Coronary artery (tissue), 2 donors: Measurements from ENCODE around the gene SPSB1.

Experiments used
- DNase-seq: peaks from one replicate; pipeline ENCODE4 v3.0.0-alpha.2; 2017; ENCODE audit warnings: low spot score
- H3K27ac ChIP-seq, 2 donors: fragments of 200-600 bp; sonication (generic); one replicate each; pipeline ENCODE4 v1.5.1; 2016 to 2019
- H3K4me3 ChIP-seq: fragments of 200-600 bp; sonication (generic); 2 replicates; pipeline ENCODE4 v1.5.1; 2016; ENCODE audit warnings: mild to moderate bottlenecking, moderate library complexity
- TF ChIP-seq, protein P1 (sequence below): fragments of 200-600 bp; sonication (generic); IDR thresholded peaks from one replicate; pipeline ENCODE4 v1.5.1; 2019; ENCODE audit warnings: antibody characterized with exemption

Gene SPSB1

GRCh38 chr1:9271283-9271682 lies 21.4 kb upstream of the SPSB1 start:
- no peak overlapping the region for H3K4me3 ChIP-seq
- no peak for DNase-seq
- H3K27ac ChIP-seq: no peak overlapping the region
- TF ChIP-seq, protein P1, sequence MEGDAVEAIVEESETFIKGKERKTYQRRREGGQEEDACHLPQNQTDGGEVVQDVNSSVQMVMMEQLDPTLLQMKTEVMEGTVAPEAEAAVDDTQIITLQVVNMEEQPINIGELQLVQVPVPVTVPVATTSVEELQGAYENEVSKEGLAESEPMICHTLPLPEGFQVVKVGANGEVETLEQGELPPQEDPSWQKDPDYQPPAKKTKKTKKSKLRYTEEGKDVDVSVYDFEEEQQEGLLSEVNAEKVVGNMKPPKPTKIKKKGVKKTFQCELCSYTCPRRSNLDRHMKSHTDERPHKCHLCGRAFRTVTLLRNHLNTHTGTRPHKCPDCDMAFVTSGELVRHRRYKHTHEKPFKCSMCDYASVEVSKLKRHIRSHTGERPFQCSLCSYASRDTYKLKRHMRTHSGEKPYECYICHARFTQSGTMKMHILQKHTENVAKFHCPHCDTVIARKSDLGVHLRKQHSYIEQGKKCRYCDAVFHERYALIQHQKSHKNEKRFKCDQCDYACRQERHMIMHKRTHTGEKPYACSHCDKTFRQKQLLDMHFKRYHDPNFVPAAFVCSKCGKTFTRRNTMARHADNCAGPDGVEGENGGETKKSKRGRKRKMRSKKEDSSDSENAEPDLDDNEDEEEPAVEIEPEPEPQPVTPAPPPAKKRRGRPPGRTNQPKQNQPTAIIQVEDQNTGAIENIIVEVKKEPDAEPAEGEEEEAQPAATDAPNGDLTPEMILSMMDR: no peak

GRCh38 chr1:9271861-9272595 lies 20.7 kb upstream of the SPSB1 start:
- Histone ChIP-seq H3K4me3 (no peak overlapping the region), H3K27ac (no peak overlapping the region)
- DNase-seq: no peak
- TF ChIP-seq, protein P1: no peak

DNA sequence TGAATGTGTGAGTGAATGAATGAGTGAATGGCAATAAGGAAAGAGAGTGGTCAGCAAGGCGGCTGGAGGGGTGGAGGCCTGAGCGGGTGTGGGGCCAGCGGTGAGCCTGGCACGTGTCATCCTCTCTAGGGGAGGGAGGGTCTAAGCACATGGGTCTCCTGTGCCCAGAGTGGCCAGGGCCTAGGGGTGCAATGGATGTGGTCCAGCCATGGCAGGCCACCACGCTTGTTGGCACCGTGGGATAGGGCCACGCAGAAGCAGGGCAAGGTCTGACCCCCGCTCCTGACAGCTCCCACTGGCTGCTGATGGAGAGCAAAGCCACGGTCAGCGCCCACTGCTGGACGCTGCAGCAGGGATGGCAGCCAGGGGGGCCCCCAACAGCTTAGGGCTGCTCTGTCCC lies 19.5 kb upstream of the SPSB1 start:
- TF ChIP-seq, protein P1: no peak
- DNase-seq: no peak
- H3K4me3 ChIP-seq: no peak overlapping the region
- H3K27ac ChIP-seq: no peak overlapping the region

DNA sequence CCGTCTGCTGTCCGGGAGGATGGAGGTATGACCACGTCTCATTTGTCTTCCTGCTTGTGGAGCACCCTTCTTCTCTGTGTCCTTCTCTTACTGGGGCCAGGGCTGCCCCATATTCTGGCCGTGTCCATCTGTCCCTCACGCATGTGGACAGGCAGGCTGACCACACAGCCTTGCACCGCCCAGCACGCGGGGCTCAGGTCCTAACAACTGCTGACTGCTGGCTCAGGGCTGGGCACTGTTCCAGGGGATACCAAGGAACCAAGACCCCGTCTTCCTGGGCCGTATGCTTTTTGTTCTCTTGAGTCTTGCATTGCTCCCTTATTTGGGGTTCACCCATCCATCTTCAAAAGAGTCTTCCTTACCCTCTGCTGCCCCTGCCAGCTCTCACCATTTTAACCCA lies 17.5 kb upstream of the SPSB1 start:
- H3K4me3 ChIP-seq: no peak overlapping the region
- H3K27ac ChIP-seq: no peak overlapping the region
- DNase-seq: peak; percentile 68
- TF ChIP-seq, protein P1: no peak

DNA sequence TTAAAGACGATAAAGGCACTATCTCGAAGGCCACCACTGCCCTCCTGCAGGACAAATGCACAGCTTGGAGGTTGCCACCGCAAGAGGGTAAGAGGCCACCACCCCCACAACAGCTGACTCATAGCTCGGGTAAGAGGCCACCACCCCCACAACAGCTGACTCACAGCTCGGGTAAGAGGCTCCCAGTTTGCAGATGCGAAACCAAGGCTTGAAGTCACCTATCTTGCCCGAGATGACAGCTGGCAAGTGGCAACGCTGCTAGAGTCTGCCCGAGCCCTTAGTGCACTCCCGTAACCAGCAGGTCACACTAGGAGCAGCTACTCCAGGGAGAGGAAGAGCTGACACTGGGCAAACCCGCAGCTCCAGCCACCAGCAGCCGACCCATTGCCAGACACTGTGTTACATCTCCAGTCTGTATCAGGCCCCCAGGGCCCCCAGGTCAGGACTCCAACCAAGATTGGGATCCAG lies 17.1 kb upstream of the SPSB1 start:
- Histone ChIP-seq H3K27ac (no peak overlapping the region), H3K4me3 (no peak overlapping the region)
- TF ChIP-seq, protein P1: no peak
- peak; percentile 79 for DNase-seq

DNA sequence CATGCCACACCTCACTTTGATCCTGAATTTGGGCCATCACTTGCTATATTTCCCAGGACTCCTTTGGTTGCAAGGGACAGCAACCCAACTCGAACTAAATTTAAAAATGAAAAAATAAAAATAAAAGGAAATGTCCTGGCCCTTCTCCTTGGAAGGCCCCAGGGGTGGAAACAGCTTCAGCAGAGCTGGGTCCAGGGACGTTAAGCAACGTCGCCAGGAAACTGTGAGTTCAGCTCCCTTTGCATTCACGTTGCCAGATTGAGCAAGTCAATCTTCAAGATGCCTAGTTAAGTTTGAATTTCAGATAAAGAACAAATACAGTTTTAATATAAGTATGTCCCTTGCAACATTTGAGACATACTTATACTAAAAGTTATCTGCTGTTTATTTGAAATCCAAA lies 14.6 kb upstream of the SPSB1 start:
- no peak for DNase-seq
- Histone ChIP-seq H3K4me3 (no peak overlapping the region), H3K27ac (peak overlapping the region; percentile 18 to 69)
- TF ChIP-seq, protein P1: no peak

- TF ChIP-seq, protein P1: no peak
- Histone ChIP-seq H3K27ac (peak overlapping the region; percentile 18 to 69), H3K4me3 (no peak overlapping the region)
- no peak for DNase-seq
Measured at GRCh38 chr1:9278585-9279153, 14.0 kb upstream of the SPSB1 start.
